Skin of body (tissue), 2 donors: ENCODE measurements around the gene PPP1CA. TPM values are rescaled to one million over a fixed set of nuclear protein-coding genes. Genes with fewer than 3 reads are reported as not detected.

Experiments
- DNase-seq: peaks from one replicate; lab custom pipeline; 2025; lab: John Stamatoyannopoulos, UW
- total RNA-seq: library from RNA; depleted of rRNA; stranded (reverse); fragments of >200 nt; gene quantifications from one replicate; pipeline ENCODE4 v1.2.3, GENCODE V29; 2014

Gene PPP1CA
- 78.3 TPM for total RNA-seq

GRCh38 chr11:67401495-67402191, at the start of gene PPP1CA:
TSS of gene PPP1CA (minus strand) at chr11:67401858. CDS start at chr11:67401782, 76 bp downstream.
- DNase-seq, result peak; percentile 90

DNA sequence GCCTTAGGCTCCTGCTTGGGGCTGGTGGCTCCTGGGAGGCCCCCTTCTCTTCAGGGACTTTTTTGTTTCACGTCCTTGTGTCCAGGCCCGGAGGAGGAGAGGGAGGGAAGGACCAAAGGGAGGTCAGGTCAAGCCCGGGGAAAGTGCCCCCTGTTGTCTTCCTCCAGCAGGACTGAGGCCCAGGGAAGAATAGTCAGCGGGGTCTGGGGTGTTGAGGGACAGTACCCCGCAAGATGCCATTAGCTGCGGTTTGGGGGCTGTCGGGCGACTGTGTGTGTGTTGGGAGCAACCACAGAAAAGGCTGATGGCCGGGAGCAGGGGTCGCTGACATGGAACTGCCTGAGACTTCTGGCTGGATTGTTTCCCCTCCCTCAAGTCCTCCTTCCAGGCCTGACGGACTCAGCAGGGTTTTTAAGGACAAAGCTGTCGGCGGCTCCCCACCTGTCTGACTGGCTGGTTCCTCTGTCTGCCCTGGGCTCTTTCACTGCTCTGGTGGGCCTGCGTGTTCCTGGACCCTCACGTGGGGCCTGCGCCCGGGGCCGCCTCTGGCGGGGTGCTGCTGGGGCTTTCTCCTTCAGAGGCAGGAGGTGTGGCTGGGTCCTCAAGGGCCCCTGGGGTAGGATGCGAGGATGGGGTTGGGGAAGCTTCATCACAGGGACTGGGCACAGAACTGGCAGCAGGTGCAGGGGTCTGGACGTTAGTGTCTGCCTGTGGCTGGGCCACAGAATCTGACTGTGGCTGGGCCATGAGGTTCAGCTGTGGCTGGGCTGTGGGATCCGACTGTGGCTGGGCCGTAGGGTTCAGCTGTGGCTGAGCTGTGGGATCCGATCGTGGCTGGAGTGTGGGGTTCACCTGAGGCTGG, 49.4 kb upstream of the PPP1CA start:
- DNase-seq, result no peak

- no peak for DNase-seq
Observed at GRCh38 chr11:67449116-67449844, 47.6 kb upstream of the PPP1CA start.

DNA sequence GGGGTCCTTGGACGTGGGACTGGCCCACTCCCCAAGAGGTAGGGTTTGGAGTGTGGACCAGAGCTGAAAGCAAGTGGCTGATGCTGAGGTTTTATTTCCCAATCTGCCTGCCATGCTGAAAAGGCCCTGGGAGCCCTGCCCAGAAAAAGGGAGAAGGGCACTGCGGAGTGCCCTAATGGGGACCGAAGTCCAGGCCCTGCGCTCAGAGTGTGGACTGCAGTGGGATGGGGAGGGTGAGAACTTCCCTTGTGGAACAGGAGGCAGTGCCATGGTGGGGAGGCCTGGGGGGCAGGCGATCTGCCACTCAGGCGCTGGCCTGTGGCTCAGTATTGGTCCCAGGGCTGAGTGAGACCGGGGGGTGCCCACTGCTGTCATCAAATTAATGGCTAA, 46.6 kb upstream of the PPP1CA start:
- no peak for DNase-seq

GRCh38 chr11:67445515-67445914, 43.9 kb upstream of the PPP1CA start:
- no peak for DNase-seq

GRCh38 chr11:67442504-67443404, 41.1 kb upstream of the PPP1CA start:
- no peak for DNase-seq

GRCh38 chr11:67441731-67442351, 40.2 kb upstream of the PPP1CA start:
- no peak for DNase-seq

DNA sequence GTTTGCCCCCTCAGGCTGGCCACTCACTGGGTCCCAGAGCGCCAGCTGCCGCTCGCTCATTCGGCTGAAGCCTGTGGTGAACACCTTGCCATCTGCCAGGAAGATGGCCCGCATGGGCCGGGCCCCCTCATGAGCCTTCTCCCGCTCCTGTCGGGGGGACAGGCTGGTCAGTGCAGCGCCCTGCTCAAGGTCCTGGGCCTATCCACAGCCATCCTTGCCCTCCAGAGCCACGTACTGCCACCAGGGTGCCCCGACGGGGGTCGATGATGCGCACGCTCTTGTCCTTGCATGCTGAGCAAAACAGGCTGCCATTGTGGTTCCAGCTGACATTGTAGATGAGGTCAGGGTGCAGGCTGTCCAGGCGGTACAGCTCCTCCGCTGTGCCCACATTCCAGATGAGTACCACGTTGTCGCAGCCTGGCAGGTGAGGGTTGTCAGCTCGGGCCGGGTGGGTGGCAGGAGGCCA, 39.5 kb upstream of the PPP1CA start:
- DNase-seq, result no peak

DNA sequence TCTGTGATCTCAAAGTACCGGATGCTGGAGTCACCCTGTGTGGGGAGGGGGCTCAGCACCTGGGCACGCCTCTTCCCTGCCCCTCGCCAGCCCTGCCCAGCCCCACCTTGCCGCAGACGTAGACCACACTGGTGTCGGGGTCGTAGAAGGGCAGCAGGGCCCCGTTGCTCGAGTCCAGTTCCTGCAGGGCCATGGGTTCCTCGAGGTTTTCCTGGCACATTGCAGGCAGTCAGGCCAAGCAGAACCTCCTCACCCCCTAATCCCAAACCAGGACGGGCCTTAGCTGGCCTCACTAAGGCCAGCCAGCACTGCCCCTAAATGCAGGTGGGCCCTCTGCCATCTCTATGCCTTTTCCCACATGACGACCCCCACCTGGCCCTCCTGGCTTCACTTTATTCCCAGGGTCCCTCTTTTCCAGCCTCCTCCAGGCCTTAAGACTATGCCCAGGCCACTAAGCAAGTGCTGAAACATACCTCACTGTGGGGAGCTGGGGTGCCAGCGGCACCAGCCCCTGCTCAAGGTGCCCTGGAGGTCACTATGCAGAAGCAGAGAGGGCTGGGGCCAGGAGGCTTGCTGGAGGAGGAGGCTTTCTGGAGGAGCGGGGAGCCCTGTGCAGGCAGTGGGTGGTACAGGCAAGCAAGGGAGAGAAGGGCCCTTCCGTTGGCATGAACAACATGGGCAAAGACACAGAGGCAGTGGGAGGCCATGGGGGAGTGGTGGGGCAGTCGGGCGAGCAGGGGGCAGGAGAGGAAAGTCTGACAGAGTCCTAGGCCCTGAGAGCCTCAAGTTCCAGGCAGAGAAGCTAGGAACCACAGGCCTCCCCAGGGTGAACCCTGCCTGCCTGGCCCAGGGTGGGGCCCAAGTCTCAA, 38.8 kb upstream of the PPP1CA start:
- DNase-seq, result no peak

DNA sequence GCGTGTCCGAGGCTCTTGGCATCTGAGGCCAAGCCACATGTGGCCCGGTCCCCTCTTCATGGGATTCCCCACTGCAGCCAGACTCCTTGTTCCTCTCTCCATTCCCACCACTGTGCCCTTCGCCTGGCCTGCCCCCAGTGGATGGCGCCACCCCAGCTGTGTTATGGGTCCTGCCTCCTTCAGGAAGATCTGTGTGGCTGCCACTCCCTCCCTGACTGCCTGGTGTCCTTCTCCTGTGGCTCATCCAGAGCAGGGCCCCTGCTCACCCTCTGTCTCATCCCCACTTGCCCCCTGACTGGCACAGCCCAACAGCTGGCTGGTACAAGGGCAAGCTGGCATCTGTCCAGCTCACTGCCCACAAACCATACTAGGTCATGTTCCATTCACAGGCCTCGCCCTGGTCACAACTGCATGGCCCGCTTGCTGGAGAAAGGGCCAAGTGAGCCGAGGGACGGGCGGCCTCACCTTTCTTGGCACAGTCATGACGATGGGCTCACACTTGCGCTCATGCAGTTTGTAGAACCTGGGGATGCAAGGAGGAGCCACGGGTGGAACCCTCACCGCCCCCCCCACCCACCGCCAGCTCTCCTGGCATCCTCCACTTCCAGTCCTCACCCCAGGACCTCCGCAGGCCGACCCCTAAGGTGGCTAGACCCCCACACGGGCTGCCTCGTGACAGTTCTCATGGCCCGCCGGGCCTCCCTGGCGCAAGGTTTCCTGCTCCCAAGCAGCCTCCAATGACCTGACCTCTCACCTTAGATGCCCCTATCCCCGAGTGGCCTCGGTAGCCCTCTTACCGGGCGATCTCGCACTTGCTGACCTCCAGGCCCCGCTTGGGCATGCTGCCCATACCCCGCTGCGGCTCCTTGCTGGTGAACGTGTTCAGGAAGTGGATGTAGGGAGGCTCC, 37.9 kb upstream of the PPP1CA start:
- DNase-seq, result no peak

DNA sequence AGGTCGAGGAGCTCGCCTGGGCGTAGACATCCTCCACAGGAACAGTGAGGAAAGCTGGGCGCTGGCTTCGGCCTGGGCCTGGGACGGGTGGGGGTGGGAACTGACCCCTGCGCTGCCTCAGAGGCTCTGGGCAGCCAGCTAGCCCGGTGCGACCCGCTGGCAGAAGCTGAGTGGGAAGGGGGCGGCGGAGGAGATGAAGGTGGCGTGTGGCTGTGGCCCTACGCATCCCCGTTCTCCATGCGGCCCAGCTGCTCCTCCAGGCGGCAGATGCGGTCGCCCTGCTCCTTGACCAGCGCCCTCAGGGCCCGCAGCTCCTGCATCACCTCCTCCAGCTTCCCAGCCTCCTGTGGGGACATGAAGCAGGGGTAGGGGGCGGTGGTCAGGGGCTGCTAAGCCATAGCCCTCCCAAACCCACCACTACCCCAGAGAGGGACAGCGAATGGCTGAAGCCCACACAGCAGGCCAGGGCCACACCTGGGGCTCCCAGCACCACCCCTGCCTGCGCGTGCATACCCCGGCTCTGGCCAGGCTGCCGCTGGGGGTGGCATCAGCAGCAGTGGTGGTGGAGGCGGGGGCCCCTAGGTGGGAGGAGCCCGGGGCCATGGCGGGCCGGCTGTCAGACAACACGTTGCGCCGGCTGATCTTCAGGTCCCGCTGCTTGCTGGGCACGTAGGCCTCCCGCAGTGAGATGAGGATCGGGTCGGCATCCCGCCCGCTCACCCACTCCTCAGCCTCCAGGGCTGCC, 36.7 kb upstream of the PPP1CA start:
- no peak for DNase-seq

DNA sequence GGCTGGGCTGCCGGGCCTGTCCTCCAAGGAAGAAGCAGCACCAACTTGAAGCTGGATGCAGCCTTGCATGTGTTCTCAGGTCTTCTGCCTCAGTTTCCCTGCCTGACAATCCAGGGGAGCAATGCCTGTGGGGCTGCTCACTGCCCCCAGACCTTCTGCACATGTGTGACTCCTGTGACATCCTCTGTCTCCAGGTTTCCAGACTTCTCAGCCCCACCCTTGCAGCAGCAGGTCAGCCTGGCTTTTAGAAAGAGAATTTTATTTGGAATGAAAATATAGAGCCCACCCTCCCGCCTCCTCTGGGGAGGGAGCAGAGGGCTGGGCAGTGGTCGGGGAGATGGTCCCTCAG, 36.1 kb upstream of the PPP1CA start:
- DNase-seq, result no peak

- DNase-seq, result no peak
Observed at GRCh38 chr11:67437082-67437808, 35.6 kb upstream of the PPP1CA start, which contains the start of gene PTPRCAP. TSS of gene PTPRCAP (minus strand) at chr11:67437682. CDS start at chr11:67437619, 63 bp downstream.

GRCh38 chr11:67436459-67437081, 34.9 kb upstream of the PPP1CA start:
- no peak for DNase-seq

GRCh38 chr11:67435727-67436458, 34.2 kb upstream of the PPP1CA start:
- DNase-seq, result no peak
